ENCODE measurements around the gene RNASET2.
A peak's percentile ranks its signal among the peaks of the same experiment; 100 is the strongest.

The RNASET2 gene, protein sequence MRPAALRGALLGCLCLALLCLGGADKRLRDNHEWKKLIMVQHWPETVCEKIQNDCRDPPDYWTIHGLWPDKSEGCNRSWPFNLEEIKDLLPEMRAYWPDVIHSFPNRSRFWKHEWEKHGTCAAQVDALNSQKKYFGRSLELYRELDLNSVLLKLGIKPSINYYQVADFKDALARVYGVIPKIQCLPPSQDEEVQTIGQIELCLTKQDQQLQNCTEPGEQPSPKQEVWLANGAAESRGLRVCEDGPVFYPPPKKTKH

DNA sequence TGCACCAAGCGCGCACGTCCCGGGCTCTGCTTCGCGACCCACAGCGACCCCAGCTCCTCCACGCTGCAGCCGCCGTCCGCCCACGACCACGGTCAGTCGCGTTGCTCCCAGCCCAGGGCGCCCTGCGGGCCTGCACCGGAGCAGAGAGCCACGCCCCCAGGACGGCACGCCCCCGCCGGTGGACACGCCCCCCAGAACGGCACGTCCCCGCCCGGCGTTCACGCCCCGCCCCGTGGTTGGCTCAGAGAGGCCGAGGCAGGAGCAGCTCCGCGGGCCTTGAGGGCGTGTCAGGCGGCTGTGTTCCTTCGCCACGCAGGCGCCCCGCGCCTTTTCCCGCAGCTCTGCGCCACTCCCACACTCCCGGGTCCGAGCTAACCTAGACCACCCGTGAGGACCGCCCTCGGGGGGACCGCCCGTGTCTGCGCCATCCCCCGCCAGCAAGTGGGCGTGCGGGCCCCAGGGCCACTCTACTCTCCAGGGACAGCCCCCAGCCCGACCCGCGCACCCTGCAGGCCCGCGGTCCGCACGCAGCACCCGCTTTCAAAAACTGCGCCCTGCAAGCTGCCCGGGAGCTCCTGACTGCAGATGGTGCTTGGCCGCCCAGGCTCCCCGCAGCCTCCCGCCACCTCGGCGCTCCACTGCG, at the start of gene RNASET2:
RNASET2 (minus strand) TSS at position 107 of the 643 bp plus-strand sequence. CDS start 368 bp downstream, outside the sequence.
- Mint-ChIP-seq H3K27me3 (ENCODE audit: low read depth) (no peaks in the 10 kb centered on the region), H3K27ac (peak within 1 kb of the TSS; percentile 82 to 90 (median 86)), H3K36me3 (ENCODE audit: low read depth) (peaks cover 14% of the 10 kb centered on the region), H3K4me1 (peaks cover 38% of the 10 kb centered on the region), H3K4me3 (peak within 1 kb of the TSS; percentile 90 to 91 (median 91)), H3K9me3 (no peaks in the 10 kb centered on the region)
- TF ChIP-seq, protein P1, sequence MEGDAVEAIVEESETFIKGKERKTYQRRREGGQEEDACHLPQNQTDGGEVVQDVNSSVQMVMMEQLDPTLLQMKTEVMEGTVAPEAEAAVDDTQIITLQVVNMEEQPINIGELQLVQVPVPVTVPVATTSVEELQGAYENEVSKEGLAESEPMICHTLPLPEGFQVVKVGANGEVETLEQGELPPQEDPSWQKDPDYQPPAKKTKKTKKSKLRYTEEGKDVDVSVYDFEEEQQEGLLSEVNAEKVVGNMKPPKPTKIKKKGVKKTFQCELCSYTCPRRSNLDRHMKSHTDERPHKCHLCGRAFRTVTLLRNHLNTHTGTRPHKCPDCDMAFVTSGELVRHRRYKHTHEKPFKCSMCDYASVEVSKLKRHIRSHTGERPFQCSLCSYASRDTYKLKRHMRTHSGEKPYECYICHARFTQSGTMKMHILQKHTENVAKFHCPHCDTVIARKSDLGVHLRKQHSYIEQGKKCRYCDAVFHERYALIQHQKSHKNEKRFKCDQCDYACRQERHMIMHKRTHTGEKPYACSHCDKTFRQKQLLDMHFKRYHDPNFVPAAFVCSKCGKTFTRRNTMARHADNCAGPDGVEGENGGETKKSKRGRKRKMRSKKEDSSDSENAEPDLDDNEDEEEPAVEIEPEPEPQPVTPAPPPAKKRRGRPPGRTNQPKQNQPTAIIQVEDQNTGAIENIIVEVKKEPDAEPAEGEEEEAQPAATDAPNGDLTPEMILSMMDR (IDR thresholded peaks at IDR 0.05; ENCODE audit: unreplicated experiment in 3 of 3) = no peak

DNA sequence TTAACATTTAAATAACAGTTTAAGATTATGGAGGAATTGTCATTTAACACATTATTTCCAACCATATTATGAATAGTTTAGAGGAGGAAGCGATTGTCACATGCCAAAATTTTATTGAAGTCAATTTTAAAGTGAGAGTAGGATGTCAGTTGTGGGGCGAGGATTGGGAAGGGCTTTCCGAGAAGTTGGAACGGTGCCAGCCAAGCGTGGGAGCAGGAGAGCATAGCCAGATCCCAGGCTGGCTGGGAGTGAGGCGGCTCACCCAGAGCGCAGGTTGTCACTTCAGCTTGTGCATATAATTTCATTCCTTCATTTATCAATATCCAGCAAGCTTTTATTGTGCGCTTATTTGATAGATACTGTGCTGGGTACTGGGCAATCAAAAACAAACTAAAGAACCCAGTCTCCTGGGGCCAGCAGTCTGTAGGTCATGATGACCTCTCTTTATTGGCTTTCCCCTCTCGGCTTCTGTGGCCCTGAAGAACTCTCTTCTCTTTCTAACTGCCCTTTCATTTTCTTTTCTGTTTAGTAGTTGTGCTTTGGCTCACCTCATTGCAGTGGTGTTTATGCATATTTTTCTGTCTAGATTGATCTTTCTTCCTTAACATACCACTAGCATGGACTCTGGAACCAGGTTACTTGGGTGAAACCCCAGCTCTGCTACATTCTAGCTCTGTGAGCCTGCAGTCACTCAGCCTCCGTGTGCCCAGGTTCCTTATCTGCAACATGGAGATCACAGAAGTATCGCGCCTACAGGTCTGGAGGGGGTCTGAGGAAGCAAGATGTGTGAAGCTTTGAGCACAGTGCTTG, 49.2 kb upstream of the RNASET2 start:
- Mint-ChIP-seq H3K36me3 (ENCODE audit: low read depth) (peaks cover 52% of the 10 kb centered on the region), H3K4me1 (peaks cover 39% of the 10 kb centered on the region), H3K9me3 (no peaks in the 10 kb centered on the region), H3K4me3 (no peak overlapping the region), H3K27ac (no peak overlapping the region), H3K27me3 (ENCODE audit: low read depth) (no peaks in the 10 kb centered on the region)
- TF ChIP-seq, protein P1 (IDR thresholded peaks at IDR 0.05; ENCODE audit: unreplicated experiment in 3 of 3) = no peak

DNA sequence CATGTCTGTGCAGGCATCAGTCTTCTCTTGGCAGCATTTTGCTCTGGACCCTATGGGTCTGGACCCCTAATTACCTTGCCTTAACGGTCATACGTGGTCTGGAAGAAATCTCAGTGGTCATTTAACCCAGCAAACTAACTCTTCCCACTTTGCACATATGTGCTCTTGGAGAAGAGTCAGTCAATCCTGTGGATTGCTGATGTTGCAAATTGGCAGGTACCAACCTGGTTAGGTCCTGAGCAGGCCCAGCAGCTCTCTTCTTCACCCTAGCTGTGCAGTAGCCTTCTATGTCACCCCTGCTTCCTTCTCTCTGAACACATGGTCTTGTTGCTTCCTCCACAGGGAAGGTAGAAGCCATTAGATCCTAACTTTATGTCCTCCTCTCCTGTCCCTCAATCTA, 44.4 kb upstream of the RNASET2 start:
- Mint-ChIP-seq H3K27me3 (ENCODE audit: low read depth) (no peaks in the 10 kb centered on the region), H3K4me3 (peak overlapping the region; percentile 87 to 91 (median 90)), H3K4me1 (peaks cover 31% of the 10 kb centered on the region), H3K9me3 (no peaks in the 10 kb centered on the region), H3K36me3 (ENCODE audit: low read depth) (peaks cover 17% of the 10 kb centered on the region), H3K27ac (peak overlapping the region in 2 of 3 experiments; percentile 29 to 34)
- TF ChIP-seq, protein P1 (IDR thresholded peaks at IDR 0.05; ENCODE audit: unreplicated experiment in 3 of 3) = no peak

DNA sequence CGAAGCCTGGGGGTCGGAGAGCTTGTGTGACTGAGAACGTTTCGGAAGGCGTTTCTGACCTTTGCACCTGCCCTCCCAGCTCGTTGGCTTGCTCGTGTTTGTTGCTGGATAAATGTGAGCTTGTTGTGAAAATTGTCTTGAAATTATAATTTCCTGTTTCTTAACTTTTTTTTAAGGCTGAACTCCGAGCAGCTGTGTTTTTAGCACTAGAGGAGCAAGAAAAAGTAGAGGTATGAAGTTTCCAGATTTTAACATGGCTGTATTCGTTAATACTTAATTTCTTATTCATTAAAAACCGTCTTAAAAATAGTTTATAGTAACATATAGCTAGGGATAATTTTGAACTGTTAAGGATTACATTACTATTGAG, 43.5 kb upstream of the RNASET2 start:
- Mint-ChIP-seq H3K27ac (peak overlapping the region; percentile 67 to 86 (median 84)), H3K27me3 (ENCODE audit: low read depth) (no peaks in the 10 kb centered on the region), H3K4me3 (peak overlapping the region; percentile 87 to 91 (median 90)), H3K4me1 (peaks cover 23% of the 10 kb centered on the region), H3K9me3 (no peaks in the 10 kb centered on the region), H3K36me3 (ENCODE audit: low read depth) (peaks cover 13% of the 10 kb centered on the region)
- TF ChIP-seq, protein P1 (IDR thresholded peaks at IDR 0.05; ENCODE audit: unreplicated experiment in 3 of 3) = no peak

DNA sequence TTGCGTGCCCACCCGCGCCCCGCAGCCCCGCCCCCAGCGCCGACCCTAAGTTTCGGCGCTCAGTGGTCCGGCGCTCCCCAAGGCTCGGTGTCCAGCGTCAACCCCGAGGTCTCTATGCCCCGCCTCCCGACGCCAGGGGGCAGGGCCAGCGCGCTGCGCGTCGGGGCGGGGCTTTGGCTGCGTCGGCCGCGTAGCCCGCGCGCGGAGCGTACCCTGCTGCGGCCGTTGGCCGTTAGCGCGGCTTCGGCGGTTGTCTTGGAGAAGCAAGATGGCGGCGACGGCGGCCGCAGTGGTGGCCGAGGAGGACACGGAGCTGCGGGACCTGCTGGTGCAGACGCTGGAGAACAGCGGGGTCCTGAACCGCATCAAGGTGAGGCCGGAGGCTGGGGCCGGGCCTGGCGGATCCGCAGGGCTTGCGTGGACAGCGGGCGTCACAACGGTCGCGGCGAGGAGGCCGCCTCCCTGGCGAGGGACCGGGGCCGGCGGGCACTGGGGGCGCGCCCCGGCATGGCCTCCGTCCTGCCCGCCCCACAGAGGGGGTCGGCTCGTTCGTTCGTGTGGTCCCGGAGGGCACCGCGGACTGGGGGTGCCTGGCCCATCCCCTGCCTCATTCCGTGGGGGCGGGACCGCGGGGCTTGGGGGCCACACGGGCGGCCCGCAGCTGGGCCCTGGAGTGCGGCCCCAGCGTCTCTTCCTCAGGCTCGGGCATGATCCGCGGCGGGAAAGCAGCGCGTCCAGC, 43.0 kb upstream of the RNASET2 start, which contains the start of gene CEP43:
CEP43 (plus strand) TSS at position 253 of the 739 bp plus-strand sequence; CDS start at position 269, 16 bp downstream.
- H3K27ac Mint-ChIP-seq = peak within 1 kb of the TSS; percentile 67 to 86 (median 84)
- no peaks in the 10 kb centered on the region for H3K27me3 Mint-ChIP-seq (ENCODE audit: low read depth)
- peaks cover 23% of the 10 kb centered on the region for H3K4me1 Mint-ChIP-seq
- H3K9me3 Mint-ChIP-seq = no peaks in the 10 kb centered on the region
- H3K4me3 Mint-ChIP-seq = peak within 1 kb of the TSS; percentile 91 to 92 (median 91)
- H3K36me3 Mint-ChIP-seq (ENCODE audit: low read depth) = peaks cover 16% of the 10 kb centered on the region
- TF ChIP-seq, protein P1 (IDR thresholded peaks at IDR 0.05; ENCODE audit: unreplicated experiment in 3 of 3) = no peak

Data from nephron (organoid).